Umbilical cord (tissue), 2 donors: Measurements from ENCODE around the gene PLA2G2C. TPM values are rescaled to one million over a fixed set of nuclear protein-coding genes. Genes with fewer than 3 reads are reported as not detected.
A peak's percentile ranks its signal among the peaks of the same experiment; 100 is the strongest.
"Not testable (repeated sequence)": the region's sequence is repeated elsewhere in the genome, so short reads cannot be mapped to it uniquely, and the experiment has no call there.

Experiments
- DNase-seq: peaks from one replicate; pipeline ENCODE4 v3.0.0-alpha.2; 2015; ENCODE audit warnings: low spot score
- total RNA-seq: library from RNA; depleted of rRNA; stranded (reverse); fragments of >200 nt; gene quantifications from one replicate; pipeline ENCODE4 v1.2.3, GENCODE V29; 2014; ENCODE audit warnings: low replicate concordance; ENCODE audit not compliant: insufficient read depth

The PLA2G2C gene
- total RNA-seq, 1 donor from 2014 or later: 0.48 TPM

- DNase-seq: no peak
Observed at GRCh38 chr1:20137604-20138003, 48.7 kb downstream of the PLA2G2C start.

- no peak for DNase-seq
Observed at GRCh38 chr1:20137055-20137454, 49.3 kb downstream of the PLA2G2C start.

DNA sequence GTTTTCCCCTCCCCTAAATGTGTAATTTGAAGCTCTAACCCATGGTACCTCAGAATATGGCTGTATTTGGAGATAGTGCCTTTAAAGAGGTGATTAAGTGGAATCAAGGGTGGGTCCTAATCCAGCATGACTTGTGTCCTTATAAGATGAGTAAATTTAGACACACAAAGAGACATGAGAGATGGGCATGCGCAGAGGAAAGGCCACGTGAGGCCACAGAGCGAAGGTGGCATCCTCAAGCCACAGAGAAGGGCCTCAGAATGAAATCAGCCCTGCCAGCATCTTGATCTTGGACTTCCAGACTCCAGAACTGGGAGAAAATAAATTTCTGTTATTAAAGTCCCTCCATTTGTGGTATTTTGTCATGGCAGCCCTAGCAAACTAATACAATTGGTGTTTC, 50.1 kb downstream of the PLA2G2C start:
- DNase-seq: no peak

DNA sequence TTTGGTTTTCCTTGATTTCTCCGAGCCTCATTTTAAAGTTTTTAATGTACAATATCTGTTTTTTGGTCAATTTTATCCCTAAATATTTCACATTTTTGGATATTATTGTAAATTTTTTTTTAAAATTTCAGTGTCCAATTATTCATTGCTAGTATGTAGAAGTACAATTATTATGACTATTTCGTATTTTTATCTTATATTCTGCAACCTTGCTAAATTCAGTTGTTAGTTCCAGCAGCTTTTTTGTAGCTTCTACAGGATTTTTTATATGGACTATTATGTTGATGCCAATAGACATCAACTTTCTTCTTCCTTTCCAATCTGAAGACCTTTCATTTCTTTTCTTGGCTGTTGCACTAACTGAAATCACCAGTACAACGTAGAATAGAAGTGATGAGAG, 51.3 kb downstream of the PLA2G2C start:
- DNase-seq: no peak

DNA sequence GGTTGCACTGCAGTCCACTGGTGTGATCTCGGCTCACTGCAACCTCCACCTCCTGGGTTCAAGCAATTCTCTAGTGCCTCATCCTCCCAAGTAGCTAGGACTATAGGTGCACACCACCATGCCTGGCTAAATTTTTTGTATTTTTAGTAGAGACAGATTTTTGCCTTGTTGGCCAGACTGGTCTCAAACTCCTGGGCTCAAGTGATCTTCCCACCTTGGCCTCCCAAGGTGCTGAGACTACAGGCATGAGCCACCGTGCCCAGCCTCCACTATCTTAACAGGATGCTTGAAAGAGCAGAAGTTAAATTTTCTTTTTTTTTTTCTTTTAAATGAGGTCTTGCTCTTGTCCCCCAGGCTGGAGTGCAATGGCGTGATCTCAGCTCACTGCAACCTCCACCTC, 55.8 kb downstream of the PLA2G2C start:
- DNase-seq: not testable (repeated sequence)

- no peak for DNase-seq
Observed at GRCh38 chr1:20126806-20127440, 59.4 kb downstream of the PLA2G2C start.

- no peak for DNase-seq
Observed at GRCh38 chr1:20126041-20126805, 60.1 kb downstream of the PLA2G2C start.

- peak; percentile 50 for DNase-seq
Observed at GRCh38 chr1:20125100-20125499, 61.2 kb downstream of the PLA2G2C start.

- peak; percentile 88 for DNase-seq
Observed at GRCh38 chr1:20124456-20125057, 61.8 kb downstream of the PLA2G2C start.

- DNase-seq: no peak
Observed at GRCh38 chr1:20123722-20124455, 62.4 kb downstream of the PLA2G2C start.

GRCh38 chr1:20120796-20121195, 65.5 kb downstream of the PLA2G2C start:
- no peak for DNase-seq

- DNase-seq: no peak
Observed at GRCh38 chr1:20119347-20119746, 67.0 kb downstream of the PLA2G2C start, which contains the start of gene PLA2G2D. TSS of gene PLA2G2D (minus strand) at chr1:20119536. CDS start at chr1:20119498, 38 bp downstream.

GRCh38 chr1:20117236-20117635, 69.1 kb downstream of the PLA2G2C start:
- DNase-seq: no peak

- no peak for DNase-seq
Observed at GRCh38 chr1:20115916-20116315, 70.4 kb downstream of the PLA2G2C start.

DNA sequence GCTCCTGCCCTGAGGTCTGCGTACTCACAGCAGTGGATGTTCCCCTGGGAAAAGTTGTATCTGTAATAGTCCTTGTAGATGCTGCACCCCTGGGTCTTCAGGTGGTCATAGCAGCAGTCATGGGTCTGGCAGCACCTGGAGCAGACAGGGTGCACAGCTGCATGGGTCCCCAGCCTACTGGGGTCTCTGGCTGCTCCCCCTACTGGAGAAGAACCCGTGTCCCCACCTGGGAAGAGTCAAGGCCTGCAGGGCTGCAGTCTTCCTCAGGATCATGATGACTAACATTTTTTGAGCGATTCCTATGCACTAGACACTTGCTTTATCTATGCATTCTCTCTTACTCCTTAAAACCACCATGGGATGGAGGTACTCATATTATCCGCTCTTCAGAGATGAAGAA, 70.8 kb downstream of the PLA2G2C start:
- DNase-seq: no peak

DNA sequence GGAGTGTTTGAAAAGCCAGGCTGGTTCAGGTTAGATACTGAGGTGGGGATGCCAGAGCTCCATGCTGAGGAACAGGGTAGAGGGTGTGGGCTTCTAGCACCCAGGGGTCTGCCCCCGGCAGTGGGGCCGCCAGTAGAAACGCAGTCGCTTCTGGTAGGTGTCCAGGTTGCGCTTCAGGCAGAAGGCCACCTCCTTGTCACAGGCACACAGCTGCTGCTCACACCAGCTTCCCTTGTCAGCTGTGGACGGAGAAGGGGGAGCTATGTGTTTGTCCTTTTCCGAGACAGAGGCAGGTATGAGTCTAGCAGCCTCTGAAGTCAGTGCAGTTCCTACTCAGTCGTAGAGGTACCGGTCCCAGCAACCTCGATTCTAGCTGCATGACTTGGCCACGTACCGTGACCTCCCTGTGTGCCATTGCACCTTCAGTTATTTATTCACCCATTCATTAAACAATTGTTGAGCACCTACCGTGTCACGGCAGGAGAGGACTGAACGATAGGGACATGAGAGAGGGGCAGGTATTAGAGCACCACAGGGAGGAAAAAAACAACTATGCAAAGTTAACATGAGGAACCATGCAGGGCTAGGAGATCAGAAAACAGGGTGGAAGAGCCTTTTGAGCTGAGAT, 72.2 kb downstream of the PLA2G2C start:
- DNase-seq: no peak

Other genes with a start within 250 kb of the PLA2G2C start
- 12.3 TPM for gene PLA2G2A, start 206.9 kb downstream of the PLA2G2C start, total RNA-seq
- gene PLA2G5, start 116.3 kb downstream of the PLA2G2C start, total RNA-seq: 4.8 TPM
- gene PLA2G2D, start 67.0 kb downstream of the PLA2G2C start, total RNA-seq: not detected
- gene PLA2G2F, start 47.2 kb downstream of the PLA2G2C start, total RNA-seq: 1.2 TPM
- 0.48 TPM for gene UBXN10, start 422 bp downstream of the PLA2G2C start, total RNA-seq
- gene VWA5B1, start 104.4 kb upstream of the PLA2G2C start, total RNA-seq: 0.24 TPM